Measurements from ENCODE around the gene TAF11L8.
"Not testable (repeated sequence)": the region's sequence is repeated elsewhere in the genome, so short reads cannot be mapped to it uniquely, and the experiment has no call there.

DNA sequence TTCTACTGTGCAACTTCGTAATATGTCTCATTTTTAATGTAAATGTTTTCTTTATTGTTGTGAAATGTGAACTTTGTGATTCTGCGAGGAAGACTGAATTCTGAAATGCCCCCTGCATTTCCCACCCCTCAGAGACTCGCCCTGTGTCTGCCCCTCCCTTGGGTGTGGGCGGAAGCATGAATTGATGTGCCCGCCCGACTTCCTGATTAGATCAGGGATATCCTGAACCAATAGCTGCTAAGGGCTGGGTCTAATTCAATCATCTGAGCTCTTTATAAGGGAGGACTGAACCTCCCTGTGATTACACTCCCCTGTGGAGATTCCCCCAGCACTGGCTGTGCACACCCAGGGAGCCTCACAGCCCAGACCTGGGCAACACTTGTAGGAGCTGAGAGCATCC is 13.1 kb upstream of the TAF11L8 start, which contains the start of gene TAF11L11:
- not testable (repeated sequence) for TF ChIP-seq L3MBTL2 (conservative IDR thresholded peaks at IDR 0.05); SUZ12 (IDR thresholded peaks at IDR 0.05); TARDBP (IDR thresholded peaks at IDR 0.05); NFRKB (IDR thresholded peaks at IDR 0.05); FOXK2 (IDR thresholded peaks at IDR 0.05); FOXM1 (IDR thresholded peaks at IDR 0.05; ENCODE audit: borderline replicate concordance); BHLHE40 (IDR thresholded peaks at IDR 0.05; ENCODE audit: borderline replicate concordance)

Measured in HEK293T (cell line).